Fibroblast of skin of scalp (primary cell): ENCODE results near the gene FCHO2.
A peak's percentile ranks its signal among the peaks of the same experiment; 100 is the strongest.

Experiments used
- DNase-seq: peaks from one replicate; pipeline ENCODE4 v3.0.0-alpha.2; 2013

The FCHO2 gene

GRCh38 chr5:73136055-73136562 lies 180.3 kb downstream of the FCHO2 start:
- peak; percentile 82 for DNase-seq

GRCh38 chr5:73137563-73138530 lies 182.0 kb downstream of the FCHO2 start:
- DNase-seq = no peak

GRCh38 chr5:73139485-73139884 lies 183.6 kb downstream of the FCHO2 start:
- no peak for DNase-seq
